H1 (cell line): ENCODE measurements around the gene DOCK3. TPM values are rescaled to one million over a fixed set of nuclear protein-coding genes. Genes with fewer than 3 reads are reported as not detected.

ENCODE experiments used
- CTCF ChIA-PET: fragments of 300-600 bp; sonication (Branson Sonifier 250); formaldehyde crosslinking; loops from one replicate; lab custom pipeline; 2021; ENCODE audit not compliant: partially characterized antibody; lab: Charles Lee
- POLR2A ChIA-PET: fragments of 300-600 bp; sonication (Branson Sonifier 250); formaldehyde crosslinking; loops from one replicate; lab custom pipeline; 2021; ENCODE audit warnings: inconsistent platforms; ENCODE audit not compliant: partially characterized antibody; lab: Charles Lee
- DNase-seq, 2 experiments: peaks; one replicate each; pipeline versions ENCODE4 v3.0.0 to v3.0.0-alpha.2; 2010 to 2022; ENCODE audit warnings: low spot score in 2 of 2, low read depth in 1 of 2, mixed read lengths in 1 of 2
- FAIRE-seq: peaks from 2 replicates; lab custom pipeline; 2011; peaks lifted over from hg19 to GRCh38; lab: Jason Lieb, UNC
- H2AFZ ChIP-seq: 2 replicates; pipeline ENCODE4 v1.8.1; 2012; ENCODE audit warnings: low read length, inconsistent platforms
- H2AK5ac ChIP-seq: 2 replicates; pipeline ENCODE4 v1.6.1; 2013; ENCODE audit warnings: low read depth, low read length
- H2BK120ac ChIP-seq: replicated peaks from 2 replicates; pipeline ENCODE3; 2013; ENCODE audit warnings: low read depth, low read length, inconsistent platforms
- H2BK12ac ChIP-seq: 2 replicates; pipeline ENCODE4 v1.6.1; 2013; ENCODE audit warnings: low read depth, low read length
- H2BK15ac ChIP-seq: 2 replicates; pipeline ENCODE4 v1.6.1; 2013; ENCODE audit warnings: low read length
- H2BK20ac ChIP-seq: 2 replicates; pipeline ENCODE4 v1.6.1; 2013; ENCODE audit warnings: low read length
- H2BK5ac ChIP-seq: 2 replicates; pipeline ENCODE4 v1.6.1; 2013; ENCODE audit warnings: low read depth, low read length
- H3K14ac ChIP-seq: 2 replicates; pipeline ENCODE4 v1.6.1; 2013; ENCODE audit warnings: inconsistent platforms; ENCODE audit not compliant: insufficient read length
- H3K18ac ChIP-seq: 2 replicates; pipeline ENCODE4 v1.6.1; 2013; ENCODE audit warnings: low read length; ENCODE audit errors: extremely low read depth
- H3K23ac ChIP-seq: 2 replicates; pipeline ENCODE4 v1.6.1; 2013; ENCODE audit warnings: inconsistent platforms; ENCODE audit not compliant: insufficient read length
- H3K23me2 ChIP-seq: 2 replicates; pipeline ENCODE4 v1.6.1; 2013; ENCODE audit warnings: low read depth, low read length
- H3K27ac ChIP-seq: 2 replicates; pipeline ENCODE4 v1.6.1; 2011; ENCODE audit warnings: low read depth, low read length, inconsistent platforms
- H3K27me3 ChIP-seq, 4 experiments: replicated peaks in 1 of 4; 1 replicate in 1 of 4; 2 replicates in 3 of 4; pipeline versions ENCODE4 v1.6.1 to v1.8.1; 2011 to 2013; ENCODE audit warnings: low read length in 3 of 4, mild to moderate bottlenecking in 3 of 4, inconsistent platforms in 2 of 4, mixed read lengths in 2 of 4, moderate library complexity in 1 of 4; ENCODE audit not compliant: control insufficient read depth in 3 of 4, insufficient read depth in 3 of 4; ENCODE audit errors: extremely low read depth in 1 of 4
- H3K36me3 ChIP-seq, 4 experiments: 2 replicates each; pipeline versions ENCODE4 v1.6.1 to v1.8.1; 2011 to 2013; ENCODE audit warnings: mild to moderate bottlenecking in 4 of 4, low read length in 3 of 4, moderate library complexity in 2 of 4, control low read depth in 1 of 4, inconsistent platforms in 1 of 4; ENCODE audit not compliant: insufficient read depth in 4 of 4, control insufficient read depth in 2 of 4
- H3K4ac ChIP-seq: replicated peaks from 2 replicates; pipeline ENCODE3; 2013; ENCODE audit warnings: low read length, low read depth, mixed read lengths, inconsistent platforms; ENCODE audit not compliant: insufficient read length
- H3K4me1 ChIP-seq, 4 experiments: replicated peaks in 1 of 4; 1 replicate in 1 of 4; 2 replicates in 3 of 4; pipeline versions ENCODE4 v1.6.1 to v1.8.1; 2011 to 2013; ENCODE audit warnings: low read length in 3 of 4, inconsistent platforms in 2 of 4, mixed read lengths in 1 of 4; ENCODE audit not compliant: insufficient read depth in 4 of 4, control insufficient read depth in 3 of 4
- H3K4me2 ChIP-seq, 2 experiments: 2 replicates each; pipeline versions ENCODE4 v1.6.1 to v1.8.1; 2011 to 2013; ENCODE audit warnings: low read depth in 2 of 2, low read length in 2 of 2, control low read depth in 1 of 2, inconsistent platforms in 1 of 2, mild to moderate bottlenecking in 1 of 2; ENCODE audit not compliant: insufficient read depth in 1 of 2
- H3K4me3 ChIP-seq, 4 experiments: fragments of 200-600, 300-600 bp in 1 of 4; sonication (generic), shearing (Covaris generic), sonication (Bioruptor Twin) in 1 of 4; 2 replicates each; pipeline versions ENCODE4 v1.5.1 to v1.8.1; 2011 to 2016; ENCODE audit warnings: low read length in 4 of 4, low read depth in 3 of 4, control low read depth in 2 of 4, inconsistent platforms in 2 of 4, mild to moderate bottlenecking in 2 of 4, mixed read lengths in 1 of 4, moderate library complexity in 1 of 4; ENCODE audit not compliant: insufficient read depth in 2 of 4; ENCODE audit errors: extremely low read depth in 1 of 4
- H3K56ac ChIP-seq: replicated peaks from 2 replicates; pipeline ENCODE3; 2013; ENCODE audit warnings: low read depth, mild to moderate bottlenecking, mixed read lengths, low read length, inconsistent platforms; ENCODE audit not compliant: insufficient read length
- H3K79me1 ChIP-seq: 2 replicates; pipeline ENCODE4 v1.6.1; 2013; ENCODE audit warnings: low read depth, low read length, control low read depth
- H3K79me2 ChIP-seq, 2 experiments: 2 replicates each; pipeline versions ENCODE4 v1.6.1 to v1.8.1; 2012 to 2013; ENCODE audit warnings: low read length in 2 of 2, mild to moderate bottlenecking in 2 of 2, inconsistent platforms in 1 of 2; ENCODE audit not compliant: insufficient read depth in 2 of 2, control insufficient read depth in 1 of 2
- H3K9ac ChIP-seq, 4 experiments: replicated peaks in 1 of 4; 1 replicate in 1 of 4; 2 replicates in 3 of 4; pipeline versions ENCODE4 v1.6.1 to v1.8.1; 2011 to 2013; ENCODE audit warnings: low read depth in 3 of 4, low read length in 3 of 4, control low read depth in 2 of 4, mild to moderate bottlenecking in 2 of 4, moderate library complexity in 2 of 4, inconsistent platforms in 1 of 4; ENCODE audit errors: extremely low read depth in 1 of 4
- H3K9me3 ChIP-seq, 2 experiments: 2 replicates each; pipeline versions ENCODE4 v1.6.1 to v1.8.1; 2012 to 2013; ENCODE audit warnings: mild to moderate bottlenecking in 2 of 2, moderate library complexity in 2 of 2, control low read depth in 1 of 2, inconsistent platforms in 1 of 2, low read depth in 1 of 2, low read length in 1 of 2, mixed read lengths in 1 of 2; ENCODE audit not compliant: insufficient read depth in 2 of 2
- H4K20me1 ChIP-seq, 2 experiments: replicated peaks in 1 of 2; 2 replicates each; pipeline versions ENCODE3 to v1.8.1; 2011 to 2013; ENCODE audit warnings: inconsistent platforms in 2 of 2, low read length in 2 of 2, mild to moderate bottlenecking in 1 of 2; ENCODE audit not compliant: insufficient read depth in 2 of 2, control insufficient read depth in 1 of 2
- H4K5ac ChIP-seq: 2 replicates; pipeline ENCODE4 v1.6.1; 2013; ENCODE audit warnings: low read length, low read depth, mixed read lengths, inconsistent platforms; ENCODE audit not compliant: insufficient read length
- H4K8ac ChIP-seq: 2 replicates; pipeline ENCODE4 v1.8.0; 2013; ENCODE audit warnings: mild to moderate bottlenecking, moderate library complexity, low read length, inconsistent platforms; ENCODE audit not compliant: insufficient read depth; ENCODE audit errors: extremely low read depth
- H4K91ac ChIP-seq: replicated peaks from 2 replicates; pipeline ENCODE3; 2013; ENCODE audit warnings: low read length, mixed read lengths, inconsistent platforms; ENCODE audit not compliant: insufficient read length
- ATF2 ChIP-seq: IDR thresholded peaks from 2 replicates; pipeline ENCODE4 v1.6.1; 2012; ENCODE audit warnings: low read length, inconsistent platforms
- CBX5 ChIP-seq: fragments of 300-800, 300-1000 bp; sonication (generic); IDR thresholded peaks from 2 replicates; pipeline ENCODE4 v1.7.1; 2016; ENCODE audit warnings: antibody characterized with exemption, low read length, low read depth
- CBX8 ChIP-seq: fragments of 300-800, 300-1000 bp; sonication (generic); IDR thresholded peaks from 2 replicates; pipeline ENCODE4 v1.7.1; 2016; ENCODE audit warnings: low read depth, low read length, borderline replicate concordance
- JUN ChIP-seq: IDR thresholded peaks from 2 replicates; pipeline ENCODE4 v1.6.1; 2011; ENCODE audit warnings: low read depth, mild to moderate bottlenecking, improper control_type of control experiment, low read length
- RBBP5 ChIP-seq: IDR thresholded peaks from 2 replicates; pipeline ENCODE4 v1.7.1; 2012; ENCODE audit warnings: low read depth, mild to moderate bottlenecking, inconsistent platforms, low read length, moderate library complexity, borderline replicate concordance
- RFX5 ChIP-seq: IDR thresholded peaks from 2 replicates; pipeline ENCODE4 v1.6.1; 2011; ENCODE audit warnings: low read depth, low read length, improper control_type of control experiment, borderline replicate concordance
- SIX5 ChIP-seq: IDR thresholded peaks from 2 replicates; pipeline ENCODE4 v1.6.1; 2011; ENCODE audit warnings: mild to moderate bottlenecking, low read depth, low read length
- TAF1 ChIP-seq: IDR thresholded peaks from 2 replicates; pipeline ENCODE4 v1.6.1; 2011; ENCODE audit warnings: mild to moderate bottlenecking, low read depth, low read length
- TAF7 ChIP-seq: optimal IDR thresholded peaks from 2 replicates; pipeline ENCODE3; 2011; ENCODE audit warnings: low read depth, mild to moderate bottlenecking, inconsistent platforms, low read length, moderate library complexity, borderline replicate concordance
- WGBS, 2 experiments: shearing (Covaris generic) in 1 of 2; methylation state at CpG; one replicate each; pipeline versions ENCODE4 v1.1.6 to v1.1.7; 2013 to 2015; ENCODE audit warnings: low lambda C conversion rate in 2 of 2, mixed read lengths in 2 of 2, inconsistent platforms in 1 of 2, low coverage in 1 of 2, missing lambda C conversion rate in 1 of 2; ENCODE audit not compliant: insufficient replicate concordance in 2 of 2, insufficient coverage in 1 of 2, insufficient read length in 1 of 2; ENCODE audit errors: extremely low coverage in 1 of 2, missing lambda C conversion rate in 1 of 2; 5-methylcytosine and 5-hydroxymethylcytosine counted together
- polyA plus RNA-seq, 7 experiments: library from polyadenylated mRNA; depleted of rRNA in 3 of 7; stranded (reverse) in 5 of 7; unstranded in 2 of 7; fragments of >200 nt in 5 of 7; fragments of 200-250 nt in 2 of 7; gene quantifications; 1 replicate in 5 of 7; 2 replicates in 1 of 7; 4 replicates in 1 of 7; pipeline versions ENCODE4 v1.2.1 to v1.2.3, GENCODE V29; 2011 to 2013; ENCODE audit warnings: missing spikeins in 2 of 7, mixed read lengths in 2 of 7
- total RNA-seq: library from RNA; stranded (reverse); fragmentation: NEBNext Ultra II Directional; extraction: Animal tissue kit (Norgen Biotek cat#: 25700); gene quantifications from 2 replicates; pipeline ENCODE4 v1.2.1, GENCODE V29; 2021
- TF ChIP-seq, protein P1 (sequence below): IDR thresholded peaks from 2 replicates; pipeline ENCODE4 v1.6.1; 2012; ENCODE audit warnings: inconsistent platforms

Gene DOCK3
- total and polyA plus RNA-seq, 2 of the 8 experiments (the other 6 are each of a cell fraction or from before 2014, with no cell fraction given), result 2.7 to 5.0 TPM

DNA sequence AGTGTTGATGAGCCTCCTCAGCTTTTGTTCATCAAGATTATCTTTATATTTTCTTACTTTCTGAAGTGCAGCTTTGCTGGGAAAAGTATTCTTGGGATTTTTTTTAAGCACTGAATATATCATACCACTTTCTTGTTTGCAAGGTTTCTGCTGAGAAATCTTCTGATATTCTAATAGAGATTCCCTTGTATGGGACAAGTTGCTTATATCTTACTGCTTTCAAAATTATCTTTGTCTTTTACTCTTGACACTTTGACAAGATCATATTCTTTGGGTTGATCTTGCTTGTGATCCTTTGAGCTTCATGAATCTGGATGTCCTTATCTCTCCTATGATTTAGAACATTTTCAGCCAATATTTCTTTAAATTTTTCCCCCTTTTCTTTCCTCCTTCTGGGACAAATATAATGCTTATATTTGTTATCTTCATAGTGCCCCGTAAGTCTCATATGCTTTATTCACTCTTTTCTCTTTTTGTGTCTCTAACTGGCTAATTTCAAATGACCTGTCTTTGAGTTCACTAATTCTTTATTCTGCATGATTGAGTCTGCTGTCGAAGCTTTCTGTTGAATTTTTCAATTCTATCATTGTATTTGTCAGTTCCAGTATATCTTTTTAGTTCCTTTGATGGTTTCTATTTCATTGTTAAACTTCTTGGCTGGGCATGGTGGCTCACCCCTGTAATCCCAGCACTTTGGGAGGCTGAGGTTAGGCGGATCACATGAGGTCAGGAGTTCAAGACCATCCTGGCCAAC lies 499.0 kb downstream of the DOCK3 start:
- no peak overlapping the region for H3K18ac ChIP-seq
- H2AFZ ChIP-seq, result no peak overlapping the region
- H3K23ac ChIP-seq, result no peak overlapping the region
- no peaks in the 10 kb centered on the region for H4K20me1 ChIP-seq
- DNase-seq (no peak), FAIRE-seq (no peak)
- no peak overlapping the region for H3K4me2 ChIP-seq
- H4K91ac ChIP-seq, result no peak overlapping the region
- no peaks in the 10 kb centered on the region for H3K23me2 ChIP-seq
- ChIA-PET CTCF (interaction anchor here (0.7 kb wide), 1 partner anchor 8 kb away, joined by 3 read pairs; no protein-coding TSS in a partner anchor), POLR2A (no interaction called here)
- no peak overlapping the region for H2BK5ac ChIP-seq
- no peak overlapping the region for H3K4me3 ChIP-seq
- H3K27ac ChIP-seq, result no peak overlapping the region
- H2AK5ac ChIP-seq, result no peak overlapping the region
- no peaks in the 10 kb centered on the region for H3K79me1 ChIP-seq
- H2BK15ac ChIP-seq, result no peak overlapping the region
- no peak overlapping the region for H3K4ac ChIP-seq
- 94% methylated on average over 3 of the region's 3 CpGs; no CpG with 5 or more reads in 1 of the 2 experiments for WGBS, 2 experiments
- H4K8ac ChIP-seq, result no peak overlapping the region
- no peak overlapping the region for H4K5ac ChIP-seq
- H3K79me2 ChIP-seq, result no peaks in the 10 kb centered on the region
- no peaks in the 10 kb centered on the region for H3K27me3 ChIP-seq
- H3K9ac ChIP-seq, result no peak overlapping the region
- no peak overlapping the region for H2BK120ac ChIP-seq
- no peak overlapping the region for H2BK12ac ChIP-seq
- H2BK20ac ChIP-seq, result no peak overlapping the region
- H3K4me1 ChIP-seq, result no peaks in the 10 kb centered on the region
- peaks cover 0 to 7% (median 5%) of the 10 kb centered on the region in 4 experiments; a peak in 4 of 8 replicates for H3K36me3 ChIP-seq
- peaks cover 8 to 19% of the 10 kb centered on the region in 2 experiments for H3K9me3 ChIP-seq
- no peak overlapping the region for H3K14ac ChIP-seq
- H3K56ac ChIP-seq, result no peak overlapping the region
- TF ChIP-seq ATF2, result no peak
- TF ChIP-seq RFX5, result no peak
- TF ChIP-seq JUN, result no peak
- TF ChIP-seq CBX5, result no peak
- no peak for TF ChIP-seq TAF7
- TF ChIP-seq TAF1, result no peak
- TF ChIP-seq CBX8, result no peak
- TF ChIP-seq, protein P1, sequence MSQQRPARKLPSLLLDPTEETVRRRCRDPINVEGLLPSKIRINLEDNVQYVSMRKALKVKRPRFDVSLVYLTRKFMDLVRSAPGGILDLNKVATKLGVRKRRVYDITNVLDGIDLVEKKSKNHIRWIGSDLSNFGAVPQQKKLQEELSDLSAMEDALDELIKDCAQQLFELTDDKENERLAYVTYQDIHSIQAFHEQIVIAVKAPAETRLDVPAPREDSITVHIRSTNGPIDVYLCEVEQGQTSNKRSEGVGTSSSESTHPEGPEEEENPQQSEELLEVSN, result no peak
- no peak for TF ChIP-seq SIX5
- no peak for TF ChIP-seq RBBP5
